Fibroblast of villous mesenchyme (primary cell): ENCODE data around the gene SCYGR2. TPM values are rescaled to one million over a fixed set of nuclear protein-coding genes. Genes with fewer than 3 reads are reported as not detected.

ENCODE experiments used
- DNase-seq: peaks from one replicate; pipeline ENCODE4 v3.0.0-alpha.2; 2010; ENCODE audit warnings: low read depth
- H3K4me3 ChIP-seq: 2 replicates; pipeline ENCODE4 v1.5.1; 2011; ENCODE audit warnings: low read depth, mild to moderate bottlenecking, low read length
- CTCF ChIP-seq: IDR thresholded peaks from 2 replicates; pipeline ENCODE4 v1.5.1; 2012; ENCODE audit warnings: low read depth, mild to moderate bottlenecking, low read length; ENCODE audit not compliant: insufficient read depth
- total RNA-seq: library from RNA; depleted of rRNA; stranded (reverse); fragments of >200 nt; gene quantifications from 2 replicates; pipeline ENCODE4 v1.2.3, GENCODE V29; 2012

SCYGR2 gene
- total RNA-seq, 1 donor = not detected

- TF ChIP-seq CTCF = no peak
- no peak overlapping the region for H3K4me3 ChIP-seq
- no peak for DNase-seq
Observed at GRCh38 chr2:227595797-227596196, 2.9 kb upstream of the SCYGR2 start.

GRCh38 chr2:227597036-227597435 lies 1.7 kb upstream of the SCYGR2 start:
- no peak for TF ChIP-seq CTCF
- no peak overlapping the region for H3K4me3 ChIP-seq
- no peak for DNase-seq

- no peak for TF ChIP-seq CTCF
- no peak for DNase-seq
- no peak overlapping the region for H3K4me3 ChIP-seq
Observed at GRCh38 chr2:227597998-227598397, 695 bp upstream of the SCYGR2 start.

GRCh38 chr2:227602358-227602757 lies 3.7 kb downstream of the SCYGR2 start:
- DNase-seq = no peak
- no peak overlapping the region for H3K4me3 ChIP-seq
- TF ChIP-seq CTCF = no peak

- peak; percentile 16 for DNase-seq
- no peak overlapping the region for H3K4me3 ChIP-seq
- TF ChIP-seq CTCF = no peak
Observed at GRCh38 chr2:227606476-227606875, 7.8 kb downstream of the SCYGR2 start.

- no peak for TF ChIP-seq CTCF
- no peak for DNase-seq
- H3K4me3 ChIP-seq = no peak overlapping the region
Observed at GRCh38 chr2:227607941-227608340, 9.2 kb downstream of the SCYGR2 start.

- no peak for DNase-seq
- no peak for TF ChIP-seq CTCF
Observed at GRCh38 chr2:227608561-227609338, 10.1 kb downstream of the SCYGR2 start.

More at GRCh38 chr2:227608561-227609338, 10.1 kb downstream of the SCYGR2 start:
- no peak overlapping the region for H3K4me3 ChIP-seq
